PC-9 (cell line): ENCODE results near the gene KCTD2.

ENCODE experiments used
- EZH2 ChIP-seq: fragments of 200-600 bp; sonication (generic); IDR thresholded peaks from 2 replicates; pipeline ENCODE4 v1.8.0; 2017; ENCODE audit warnings: antibody characterized with exemption, low read depth
- TF ChIP-seq, protein P1 (sequence below): fragments of 200-600 bp; sonication (generic); conservative IDR thresholded peaks from 2 replicates; pipeline ENCODE4 v1.6.1; 2017; ENCODE audit warnings: mixed run types, antibody characterized with exemption, mild to moderate bottlenecking, moderate library complexity

- TF ChIP-seq, protein P1, sequence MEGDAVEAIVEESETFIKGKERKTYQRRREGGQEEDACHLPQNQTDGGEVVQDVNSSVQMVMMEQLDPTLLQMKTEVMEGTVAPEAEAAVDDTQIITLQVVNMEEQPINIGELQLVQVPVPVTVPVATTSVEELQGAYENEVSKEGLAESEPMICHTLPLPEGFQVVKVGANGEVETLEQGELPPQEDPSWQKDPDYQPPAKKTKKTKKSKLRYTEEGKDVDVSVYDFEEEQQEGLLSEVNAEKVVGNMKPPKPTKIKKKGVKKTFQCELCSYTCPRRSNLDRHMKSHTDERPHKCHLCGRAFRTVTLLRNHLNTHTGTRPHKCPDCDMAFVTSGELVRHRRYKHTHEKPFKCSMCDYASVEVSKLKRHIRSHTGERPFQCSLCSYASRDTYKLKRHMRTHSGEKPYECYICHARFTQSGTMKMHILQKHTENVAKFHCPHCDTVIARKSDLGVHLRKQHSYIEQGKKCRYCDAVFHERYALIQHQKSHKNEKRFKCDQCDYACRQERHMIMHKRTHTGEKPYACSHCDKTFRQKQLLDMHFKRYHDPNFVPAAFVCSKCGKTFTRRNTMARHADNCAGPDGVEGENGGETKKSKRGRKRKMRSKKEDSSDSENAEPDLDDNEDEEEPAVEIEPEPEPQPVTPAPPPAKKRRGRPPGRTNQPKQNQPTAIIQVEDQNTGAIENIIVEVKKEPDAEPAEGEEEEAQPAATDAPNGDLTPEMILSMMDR, result no peak
- TF ChIP-seq EZH2, result no peak
These were observed 14.0 kb downstream of the KCTD2 start for GRCh38 chr17:75061055-75061438.
